ENCODE measurements around the gene HAAO. TPM values are rescaled to one million over a fixed set of nuclear protein-coding genes. Genes with fewer than 3 reads are reported as not detected.

HAAO gene
- total RNA-seq, 6 experiments from 2014 or later: 60.7 to 187 (median 114) TPM

GRCh38 chr2:42830922-42831574 is 38.7 kb upstream of the HAAO start:
- intact Hi-C loops (cut with DNase I): loop anchor here in 1 of 2 donors (10.0 kb wide), 1 partner anchor 404 kb away; no protein-coding TSS in a partner anchor
- Histone ChIP-seq H3K4me3 (no peak overlapping the region), H3K27me3 (no peaks in the 10 kb centered on the region), H3K9me3 (no peaks in the 10 kb centered on the region), H3K36me3 (no peaks in the 10 kb centered on the region), H3K4me1 (no peaks in the 10 kb centered on the region), H3K27ac (no peak overlapping the region)
- DNase-seq (peak in 1 of 3 donors; percentile 33), ATAC-seq (no peak)
- 80% methylated on average over 5 of the region's 6 CpGs for WGBS (ENCODE audit: insufficient coverage, low coverage, low lambda C conversion rate, missing lambda C conversion rate)
- TF ChIP-seq POLR2A (IDR thresholded peaks at IDR 0.05) (no peak), CTCF (IDR thresholded peaks at IDR 0.05) (no peak)

- H3K4me3 ChIP-seq: no peak overlapping the region
- no peaks in the 10 kb centered on the region for H3K9me3 ChIP-seq
- no peak overlapping the region for H3K27ac ChIP-seq
- DNase-seq (peak in 1 of 3 donors; percentile 35), ATAC-seq (no peak)
- H3K4me1 ChIP-seq: no peaks in the 10 kb centered on the region
- no peaks in the 10 kb centered on the region for H3K27me3 ChIP-seq
- TF ChIP-seq POLR2A (IDR thresholded peaks at IDR 0.05): no peak
- no peak for TF ChIP-seq CTCF (IDR thresholded peaks at IDR 0.05)
- no peaks in the 10 kb centered on the region for H3K36me3 ChIP-seq
- intact Hi-C loops (cut with DNase I): loop anchor here in 1 of 2 donors (10.0 kb wide), 1 partner anchor 405 kb away; no protein-coding TSS in a partner anchor
- WGBS (ENCODE audit: insufficient coverage, low coverage, low lambda C conversion rate, missing lambda C conversion rate): no CpG with 5 or more reads among the region's 4 CpGs
Measured at GRCh38 chr2:42829671-42830440, 37.5 kb upstream of the HAAO start.

- Histone ChIP-seq H3K36me3 (no peaks in the 10 kb centered on the region), H3K4me3 (no peak overlapping the region), H3K27me3 (no peaks in the 10 kb centered on the region), H3K4me1 (no peaks in the 10 kb centered on the region), H3K9me3 (no peaks in the 10 kb centered on the region), H3K27ac (no peak overlapping the region)
- intact Hi-C loops (cut with DNase I): no loop called here
- 15% methylated on average over 5 of the region's 12 CpGs for WGBS (ENCODE audit: insufficient coverage, low coverage, low lambda C conversion rate, missing lambda C conversion rate)
- DNase-seq (peak; percentile 75 to 80 (median 75)), ATAC-seq (peak; percentile 87 to 90 (median 89))
- TF ChIP-seq CTCF (IDR thresholded peaks at IDR 0.05): peak; percentile 79 to 93 (median 92)
- TF ChIP-seq POLR2A (IDR thresholded peaks at IDR 0.05): no peak
Measured at GRCh38 chr2:42828487-42829425, 36.4 kb upstream of the HAAO start.

Data from right lobe of liver (tissue), 6 donors.